Immature natural killer cell (primary cell): ENCODE results near the gene RASSF5. TPM values are rescaled to one million over a fixed set of nuclear protein-coding genes. Genes with fewer than 3 reads are reported as not detected.

ENCODE experiments used
- DNase-seq, 3 donors: peaks; one replicate each; pipeline ENCODE4 v3.0.0; 2022; ENCODE audit warnings: mixed read lengths in 1 of 3
- H3K27ac Mint-ChIP-seq, 6 donors: one replicate each; pipeline ENCODE4 v1.8.0; 2020; ENCODE audit warnings: mixed read lengths in 6 of 6, mild to moderate bottlenecking in 5 of 6, inconsistent platforms in 4 of 6, moderate library complexity in 3 of 6
- H3K27me3 Mint-ChIP-seq, 3 donors: one replicate each; pipeline ENCODE4 v1.8.0; 2020 to 2021; ENCODE audit warnings: low read depth in 3 of 3, mild to moderate bottlenecking in 3 of 3, mixed read lengths in 3 of 3, moderate library complexity in 3 of 3, inconsistent platforms in 1 of 3
- H3K36me3 Mint-ChIP-seq, 3 donors: one replicate each; pipeline ENCODE4 v1.8.0; 2020; ENCODE audit warnings: mixed read lengths in 3 of 3, inconsistent platforms in 2 of 3, mild to moderate bottlenecking in 2 of 3
- H3K4me1 Mint-ChIP-seq, 2 donors: one replicate each; pipeline ENCODE4 v1.8.0; 2020; ENCODE audit warnings: inconsistent platforms in 2 of 2, mild to moderate bottlenecking in 2 of 2, mixed read lengths in 2 of 2, moderate library complexity in 1 of 2
- H3K4me3 Mint-ChIP-seq, 5 donors: one replicate each; pipeline ENCODE4 v1.8.0; 2020; ENCODE audit warnings: mild to moderate bottlenecking in 5 of 5, mixed read lengths in 5 of 5, inconsistent platforms in 3 of 5, moderate library complexity in 3 of 5
- H3K9me3 Mint-ChIP-seq, 6 donors: one replicate each; pipeline ENCODE4 v1.8.0; 2020; ENCODE audit warnings: mild to moderate bottlenecking in 6 of 6, mixed read lengths in 6 of 6, inconsistent platforms in 4 of 6, moderate library complexity in 3 of 6
- polyA plus RNA-seq, 3 donors: library from polyadenylated mRNA; unstranded; fragments of 300-500 nt; fragmentation: Illumina TruSeq; gene quantifications; one replicate each; pipeline ENCODE4 v1.2.3, GENCODE V29; 2021

The RASSF5 gene
- polyA plus RNA-seq, 3 donors from 2014 or later, result 218 to 459 (median 310) TPM

- DNase-seq, result no peak
- peaks cover 0 to 9% (median 0%) of the 10 kb centered on the region in 3 donors for H3K36me3 Mint-ChIP-seq
- peaks cover 0 to 2% (median 2%) of the 10 kb centered on the region in 3 donors for H3K27me3 Mint-ChIP-seq
- no peak overlapping the region for H3K4me3 Mint-ChIP-seq
- no peak overlapping the region for H3K27ac Mint-ChIP-seq
- no peaks in the 10 kb centered on the region for H3K4me1 Mint-ChIP-seq
- H3K9me3 Mint-ChIP-seq, result no peaks in the 10 kb centered on the region
Measured at GRCh38 chr1:206517784-206518183, 10.5 kb downstream of the RASSF5 start.

- no peak for DNase-seq
- Mint-ChIP-seq H3K36me3 (peaks cover 0 to 9% (median 0%) of the 10 kb centered on the region in 3 donors), H3K4me3 (no peak overlapping the region), H3K4me1 (no peaks in the 10 kb centered on the region), H3K27ac (no peak overlapping the region), H3K9me3 (no peaks in the 10 kb centered on the region), H3K27me3 (peaks cover 0 to 2% (median 2%) of the 10 kb centered on the region in 3 donors)
Measured at GRCh38 chr1:206518206-206518605, 10.9 kb downstream of the RASSF5 start.

GRCh38 chr1:206518743-206519142 lies 11.4 kb downstream of the RASSF5 start:
- Mint-ChIP-seq H3K27ac (no peak overlapping the region), H3K9me3 (no peaks in the 10 kb centered on the region), H3K4me1 (no peaks in the 10 kb centered on the region), H3K36me3 (peaks cover 0 to 9% (median 0%) of the 10 kb centered on the region in 3 donors), H3K4me3 (no peak overlapping the region), H3K27me3 (peaks cover 0 to 2% (median 2%) of the 10 kb centered on the region in 3 donors)
- no peak for DNase-seq

- Mint-ChIP-seq H3K36me3 (peaks cover 0 to 2% (median 0%) of the 10 kb centered on the region in 3 donors), H3K27ac (no peak overlapping the region)
Measured at GRCh38 chr1:206521127-206521526, 13.8 kb downstream of the RASSF5 start.

GRCh38 chr1:206521694-206522402 lies 14.5 kb downstream of the RASSF5 start:
- Mint-ChIP-seq H3K27ac (no peak overlapping the region), H3K4me1 (no peaks in the 10 kb centered on the region), H3K9me3 (no peaks in the 10 kb centered on the region), H3K4me3 (no peak overlapping the region), H3K36me3 (no peaks in the 10 kb centered on the region), H3K27me3 (no peaks in the 10 kb centered on the region)
- no peak for DNase-seq

More at GRCh38 chr1:206521127-206521526, 13.8 kb downstream of the RASSF5 start:
- Mint-ChIP-seq H3K4me3 (no peak overlapping the region), H3K4me1 (no peaks in the 10 kb centered on the region), H3K27me3 (peaks cover 0 to 2% (median 0%) of the 10 kb centered on the region in 3 donors), H3K9me3 (no peaks in the 10 kb centered on the region)
- DNase-seq, result no peak

- Mint-ChIP-seq H3K27me3 (peaks cover 0 to 2% (median 0%) of the 10 kb centered on the region in 3 donors), H3K9me3 (no peaks in the 10 kb centered on the region), H3K36me3 (no peaks in the 10 kb centered on the region), H3K4me3 (no peak overlapping the region), H3K27ac (peak overlapping the region in 2 of 6 donors; percentile 29 to 51), H3K4me1 (no peaks in the 10 kb centered on the region)
- DNase-seq, result no peak
Measured at GRCh38 chr1:206524739-206525364, 17.5 kb downstream of the RASSF5 start.

- no peak for DNase-seq
- H3K9me3 Mint-ChIP-seq, result no peaks in the 10 kb centered on the region
- H3K36me3 Mint-ChIP-seq, result no peaks in the 10 kb centered on the region
- peaks cover 0 to 2% (median 2%) of the 10 kb centered on the region in 3 donors for H3K27me3 Mint-ChIP-seq
- H3K4me3 Mint-ChIP-seq, result no peak overlapping the region
- H3K4me1 Mint-ChIP-seq, result no peaks in the 10 kb centered on the region
- peak overlapping the region in 2 of 6 donors; percentile 1 to 69 for H3K27ac Mint-ChIP-seq
Measured at GRCh38 chr1:206526064-206526911, 19.0 kb downstream of the RASSF5 start.

GRCh38 chr1:206529425-206529824 lies 22.1 kb downstream of the RASSF5 start:
- Mint-ChIP-seq H3K4me3 (no peak overlapping the region), H3K9me3 (no peaks in the 10 kb centered on the region), H3K4me1 (no peaks in the 10 kb centered on the region), H3K27ac (no peak overlapping the region), H3K27me3 (peaks cover 0 to 4% (median 2%) of the 10 kb centered on the region in 3 donors), H3K36me3 (no peaks in the 10 kb centered on the region)
- no peak for DNase-seq

GRCh38 chr1:206532368-206532767 lies 25.0 kb downstream of the RASSF5 start:
- Mint-ChIP-seq H3K27me3 (peaks cover 0 to 4% (median 2%) of the 10 kb centered on the region in 3 donors), H3K36me3 (no peaks in the 10 kb centered on the region), H3K4me3 (no peak overlapping the region), H3K9me3 (peaks cover 0 to 2% (median 0%) of the 10 kb centered on the region in 6 donors), H3K4me1 (no peaks in the 10 kb centered on the region), H3K27ac (no peak overlapping the region)
- no peak for DNase-seq

GRCh38 chr1:206534552-206534951 lies 27.2 kb downstream of the RASSF5 start:
- H3K36me3 Mint-ChIP-seq, result peaks cover 3 to 4% (median 4%) of the 10 kb centered on the region in 3 donors
- peaks cover 2 to 4% (median 2%) of the 10 kb centered on the region in 3 donors for H3K27me3 Mint-ChIP-seq
- H3K27ac Mint-ChIP-seq, result no peak overlapping the region
- H3K4me1 Mint-ChIP-seq, result no peaks in the 10 kb centered on the region
- no peak overlapping the region for H3K4me3 Mint-ChIP-seq
- no peak for DNase-seq
- peaks cover 0 to 2% (median 0%) of the 10 kb centered on the region in 6 donors for H3K9me3 Mint-ChIP-seq

GRCh38 chr1:206535853-206536188 lies 28.5 kb downstream of the RASSF5 start:
- H3K27ac Mint-ChIP-seq, result no peak overlapping the region
- H3K36me3 Mint-ChIP-seq, result peaks cover 3 to 4% (median 4%) of the 10 kb centered on the region in 3 donors
- no peak overlapping the region for H3K4me3 Mint-ChIP-seq
- no peak for DNase-seq
- H3K9me3 Mint-ChIP-seq, result peaks cover 0 to 2% (median 0%) of the 10 kb centered on the region in 6 donors
- H3K4me1 Mint-ChIP-seq, result no peaks in the 10 kb centered on the region
- peaks cover 2 to 4% (median 4%) of the 10 kb centered on the region in 3 donors for H3K27me3 Mint-ChIP-seq

GRCh38 chr1:206537141-206537540 lies 29.8 kb downstream of the RASSF5 start:
- H3K9me3 Mint-ChIP-seq, result peaks cover 0 to 2% (median 0%) of the 10 kb centered on the region in 6 donors
- H3K4me1 Mint-ChIP-seq, result no peaks in the 10 kb centered on the region
- no peak overlapping the region for H3K27ac Mint-ChIP-seq
- H3K27me3 Mint-ChIP-seq, result peaks cover 2 to 7% (median 2%) of the 10 kb centered on the region in 3 donors
- H3K4me3 Mint-ChIP-seq, result no peak overlapping the region
- no peak for DNase-seq
- peaks cover 3 to 4% (median 4%) of the 10 kb centered on the region in 3 donors for H3K36me3 Mint-ChIP-seq

GRCh38 chr1:206538086-206538770 lies 30.9 kb downstream of the RASSF5 start:
- H3K27ac Mint-ChIP-seq, result no peak overlapping the region
- no peak overlapping the region for H3K4me3 Mint-ChIP-seq
- H3K4me1 Mint-ChIP-seq, result no peaks in the 10 kb centered on the region
- H3K27me3 Mint-ChIP-seq, result peaks cover 2 to 7% (median 2%) of the 10 kb centered on the region in 3 donors
- peaks cover 3 to 4% (median 4%) of the 10 kb centered on the region in 3 donors for H3K36me3 Mint-ChIP-seq
- no peak for DNase-seq
- peaks cover 0 to 2% (median 0%) of the 10 kb centered on the region in 6 donors for H3K9me3 Mint-ChIP-seq
